HepG2 (cell line): Measurements from ENCODE around the gene CD300LF.

Source experiments
- ARNTL ChIP-seq: sonication (generic); formaldehyde crosslinking; IDR thresholded peaks from 2 replicates; pipeline ENCODE4 v1.4.0; 2020; ENCODE audit warnings: mild to moderate bottlenecking, missing genetic modification reagents
- CTCF ChIP-seq: sonication (generic); formaldehyde crosslinking; IDR thresholded peaks from 2 replicates; pipeline ENCODE4 v1.5.0; 2020; ENCODE audit warnings: mild to moderate bottlenecking, missing genetic modification reagents, moderate library complexity
- PATZ1 ChIP-seq: sonication (generic); formaldehyde crosslinking; IDR thresholded peaks from 2 replicates; pipeline ENCODE4 v1.4.0; 2020; ENCODE audit warnings: missing genetic modification reagents
- POLR2A ChIP-seq, 2 experiments: IDR thresholded peaks; 2 replicates each; pipeline ENCODE4 v1.6.1; 2011; ENCODE audit warnings: low read depth in 2 of 2, low read length in 2 of 2, mild to moderate bottlenecking in 1 of 2, moderate library complexity in 1 of 2; ENCODE audit not compliant: insufficient read depth in 1 of 2
- ZNF850 ChIP-seq: sonication (generic); formaldehyde crosslinking; conservative IDR thresholded peaks from 2 replicates; pipeline ENCODE4 v1.9.0; 2021; ENCODE audit warnings: mild to moderate bottlenecking, missing genetic modification reagents
- TF ChIP-seq, protein P1 (sequence below): IDR thresholded peaks from 2 replicates; pipeline ENCODE4 v1.6.1; 2012; ENCODE audit warnings: inconsistent platforms

- TF ChIP-seq CTCF (CRISPR knock-in tag) (no peak), ARNTL (CRISPR knock-in tag) (no peak), ZNF850 (CRISPR knock-in tag) (no peak), PATZ1 (CRISPR knock-in tag) (no peak), POLR2A (IDR thresholded peaks at IDR 0.05; ENCODE audit: insufficient read depth in 1 of 2, low read depth in 2 of 2, low read length in 2 of 2) (no peak)
- TF ChIP-seq, protein P1, sequence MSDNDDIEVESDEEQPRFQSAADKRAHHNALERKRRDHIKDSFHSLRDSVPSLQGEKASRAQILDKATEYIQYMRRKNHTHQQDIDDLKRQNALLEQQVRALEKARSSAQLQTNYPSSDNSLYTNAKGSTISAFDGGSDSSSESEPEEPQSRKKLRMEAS, result no peak
These were observed 1.5 kb downstream of the CD300LF start for GRCh38 chr17:74711058-74711824.
